Glomerular visceral epithelial cell (primary cell): ENCODE results near the gene SLC25A45.
"Not testable (repeated sequence)": the region's sequence is repeated elsewhere in the genome, so short reads cannot be mapped to it uniquely, and the experiment has no call there.

Experiments used
- DNase-seq: peaks from one replicate; pipeline ENCODE4 v3.0.0-alpha.2; 2016; ENCODE audit errors: extremely low spot score

SLC25A45 gene

DNA sequence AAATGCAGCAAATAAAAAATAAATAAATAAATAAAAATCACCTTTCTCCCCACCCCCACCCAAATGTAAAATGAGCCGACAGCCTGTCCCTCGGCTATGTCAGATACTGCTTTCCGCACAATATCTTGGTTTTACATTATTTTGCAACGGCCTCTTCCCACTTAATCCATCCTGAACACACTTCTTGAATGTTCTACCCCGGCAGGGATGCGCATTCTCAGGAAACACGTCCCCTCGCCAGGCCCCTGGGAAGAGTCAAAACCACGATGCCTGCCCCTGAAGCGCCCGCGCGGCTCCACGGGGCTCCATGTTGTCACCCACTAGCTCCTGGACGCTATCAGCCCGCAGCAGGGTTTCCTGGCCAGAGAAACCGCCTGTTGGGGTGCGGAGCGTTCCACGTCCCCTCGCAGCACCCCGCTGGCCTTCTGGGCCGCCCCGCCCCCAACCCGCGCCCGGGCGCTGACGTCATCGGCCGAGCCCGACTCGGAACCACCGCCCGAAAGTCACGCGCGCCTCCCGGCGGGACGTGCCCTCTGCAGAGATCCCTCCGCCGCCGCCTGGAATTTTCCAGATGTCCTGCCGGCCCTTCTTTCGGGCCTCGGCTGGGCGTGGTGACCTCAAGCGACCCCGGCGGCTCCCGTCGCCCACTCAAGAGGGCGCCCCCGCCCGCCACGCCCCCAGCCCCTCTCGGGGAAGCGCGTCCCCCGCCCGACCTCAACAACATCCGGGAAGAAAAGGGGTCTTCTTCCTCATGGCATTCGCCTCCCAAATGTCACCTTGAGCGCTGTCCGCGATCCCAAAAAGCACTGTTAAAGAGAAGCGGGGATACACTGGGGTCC lies 39.6 kb upstream of the SLC25A45 start:
- DNase-seq: peak; percentile 97

DNA sequence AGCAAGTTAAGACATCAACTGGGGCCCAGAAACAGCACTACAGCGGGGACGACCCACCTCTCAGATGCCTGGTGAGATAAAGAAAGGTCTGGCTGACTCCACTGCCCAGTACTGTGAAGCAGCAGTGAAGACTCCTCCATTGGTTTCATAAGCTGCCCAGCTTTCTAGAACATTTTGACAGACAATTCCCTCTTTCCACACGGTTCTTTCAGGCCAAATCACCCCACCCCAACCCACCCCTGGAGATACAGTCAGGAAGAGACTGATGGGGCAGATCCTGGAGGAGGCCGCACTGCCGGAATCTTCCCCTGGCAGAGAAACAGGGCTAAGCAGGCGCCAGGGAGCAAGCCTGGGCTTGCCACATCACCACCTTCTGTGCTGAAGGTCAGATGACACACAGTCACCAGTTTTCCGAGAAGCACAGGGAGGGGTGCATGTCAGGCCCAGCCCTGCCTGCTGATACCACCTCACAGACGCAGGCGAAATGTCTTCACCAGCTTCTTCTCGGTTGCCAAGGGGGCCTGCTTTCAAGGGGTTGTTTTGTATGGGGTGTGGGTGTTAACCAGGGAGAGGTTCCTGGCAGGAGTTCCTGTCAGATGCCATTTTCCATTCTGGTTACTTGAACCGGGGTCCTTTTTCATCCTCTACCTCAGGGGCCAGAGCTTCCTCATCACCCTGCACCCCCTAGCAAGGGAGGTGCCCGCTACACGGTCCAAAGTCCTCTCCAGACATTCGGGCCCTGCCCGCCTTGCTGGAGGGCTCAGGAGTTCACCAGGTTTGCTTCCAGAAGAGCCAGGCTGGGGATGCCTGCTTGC lies 38.7 kb upstream of the SLC25A45 start:
- DNase-seq: peak; percentile 95

DNA sequence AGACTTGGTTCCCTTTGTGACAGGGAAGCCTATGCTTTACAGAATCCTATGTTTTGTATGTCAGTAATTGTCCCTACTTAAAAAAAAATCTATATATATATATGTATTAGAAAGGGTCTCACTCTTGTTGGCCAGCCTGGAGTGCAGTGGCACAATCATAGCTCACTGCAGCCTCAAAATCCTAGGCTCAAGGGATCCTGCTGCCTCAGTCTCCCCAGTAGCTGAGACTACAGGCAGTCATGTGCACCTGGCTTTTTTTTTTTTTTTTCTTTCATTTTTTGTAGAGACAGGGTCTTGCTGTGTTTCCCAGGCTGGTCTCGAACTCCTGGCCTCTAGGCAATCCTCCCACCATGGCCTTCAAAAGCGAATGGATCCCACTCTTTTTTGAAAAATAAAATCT lies 38.1 kb upstream of the SLC25A45 start:
- DNase-seq: no peak

GRCh38 chr11:65419772-65420481 lies 37.5 kb upstream of the SLC25A45 start:
- peak; percentile 79 for DNase-seq

DNA sequence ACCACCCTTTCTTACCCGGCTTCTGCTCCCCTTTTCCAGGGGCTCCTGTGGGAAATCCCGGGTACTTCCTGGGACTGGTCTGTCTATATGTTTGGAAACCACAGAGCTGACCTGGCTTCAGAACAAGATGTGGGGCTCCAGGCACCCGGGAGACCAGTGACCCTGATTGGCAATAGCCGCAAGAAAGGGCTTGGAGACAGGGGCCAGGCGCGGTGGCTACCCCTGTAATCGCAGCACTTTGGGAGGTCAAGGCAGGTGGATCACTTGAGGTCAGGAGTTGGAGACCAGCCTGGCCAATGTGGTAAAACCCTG lies 37.0 kb upstream of the SLC25A45 start:
- no peak for DNase-seq

GRCh38 chr11:65418681-65419459 lies 36.4 kb upstream of the SLC25A45 start:
- peak; percentile 93 for DNase-seq

DNA sequence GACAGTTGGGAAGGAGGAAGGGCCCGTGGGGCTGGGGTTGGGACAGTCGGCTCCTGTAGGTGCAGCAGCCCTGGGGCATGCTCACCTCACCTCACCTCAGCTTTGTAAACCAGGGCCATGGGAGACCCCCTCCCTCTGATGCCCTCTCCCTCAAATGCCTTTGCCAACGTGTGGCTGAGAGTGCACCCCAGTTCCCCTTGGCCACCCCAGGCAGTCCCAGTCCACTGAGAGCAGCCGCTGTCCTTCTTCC lies 35.9 kb upstream of the SLC25A45 start:
- DNase-seq: no peak

DNA sequence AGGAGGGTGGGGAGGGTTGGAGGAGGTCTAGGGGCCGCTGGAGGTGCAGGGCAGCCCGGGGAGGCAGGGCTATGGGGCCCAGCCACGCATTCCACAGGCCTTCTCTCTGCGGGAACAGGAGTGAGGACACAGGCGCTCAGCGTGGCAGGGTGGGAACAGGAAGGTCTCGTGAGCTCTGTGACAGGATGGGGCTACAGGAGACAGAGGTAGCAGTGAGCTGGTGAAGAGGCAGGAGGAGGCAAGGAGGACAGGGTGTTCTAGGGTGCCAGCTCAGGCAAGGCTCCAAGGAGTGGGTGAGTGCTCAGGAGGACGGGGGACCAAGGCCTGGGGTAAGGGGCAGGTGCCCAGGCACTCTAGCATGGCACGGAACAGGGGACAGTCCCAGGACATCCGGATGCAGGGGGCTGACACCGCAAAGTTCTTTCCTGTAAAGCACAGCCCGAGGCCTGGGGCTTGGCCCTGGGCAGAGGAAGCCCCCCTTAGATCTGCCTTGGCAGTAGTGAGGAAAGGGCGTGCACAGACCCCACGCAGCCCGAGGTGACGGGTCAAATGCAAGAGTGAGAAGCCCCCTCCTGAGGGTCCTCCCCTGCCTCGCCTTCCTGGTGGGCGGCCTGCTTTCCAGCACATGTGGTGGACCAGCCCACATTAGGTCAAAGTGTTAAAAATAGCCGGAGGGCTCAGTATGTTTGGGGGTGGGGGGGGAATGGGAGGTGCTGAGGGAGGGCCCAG lies 35.4 kb upstream of the SLC25A45 start:
- peak; percentile 40 for DNase-seq

- no peak for DNase-seq
These were observed 34.6 kb upstream of the SLC25A45 start for GRCh38 chr11:65416841-65417701.

- DNase-seq: peak; percentile 84
These were observed 33.9 kb upstream of the SLC25A45 start for GRCh38 chr11:65416341-65416824.

DNA sequence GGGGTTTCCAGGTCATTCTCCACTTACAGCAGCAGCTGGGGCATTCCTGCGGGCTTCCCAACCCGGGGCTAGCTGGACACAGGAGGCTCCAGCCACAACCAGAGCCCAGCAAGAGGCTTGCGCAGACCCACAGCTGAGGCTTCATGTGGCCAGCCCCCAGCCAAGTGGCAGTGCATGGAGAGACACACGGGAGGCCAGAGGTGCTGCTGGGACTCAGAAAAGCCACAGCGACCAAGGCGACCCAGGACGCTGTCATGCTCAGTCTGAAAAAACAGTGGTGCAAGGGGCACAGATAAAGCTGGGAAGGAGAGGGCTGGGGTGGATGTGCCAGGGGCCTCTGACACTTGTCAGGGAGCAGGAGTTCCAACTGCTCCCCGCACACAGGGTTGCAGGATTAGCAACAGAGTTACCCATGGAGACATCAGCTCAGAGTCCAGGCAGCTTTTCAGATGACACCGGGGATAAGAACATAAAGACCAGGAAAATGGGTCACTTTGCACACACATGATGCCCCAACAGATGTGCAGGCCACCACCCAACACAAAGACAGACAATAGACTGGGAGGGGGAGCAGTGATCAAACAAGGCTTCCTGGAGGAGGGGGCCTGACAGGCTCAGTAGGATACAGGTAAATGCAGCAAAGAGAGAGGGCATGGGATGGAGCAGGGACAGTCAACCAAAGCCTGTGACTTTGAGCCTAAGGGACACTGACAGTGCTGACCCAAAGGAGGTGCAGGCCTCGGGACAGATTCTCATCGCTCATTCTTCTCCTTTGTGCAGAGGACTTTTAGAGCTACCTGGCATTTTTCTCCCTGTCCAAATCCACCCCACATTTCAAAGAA lies 33.3 kb upstream of the SLC25A45 start:
- no peak for DNase-seq

DNA sequence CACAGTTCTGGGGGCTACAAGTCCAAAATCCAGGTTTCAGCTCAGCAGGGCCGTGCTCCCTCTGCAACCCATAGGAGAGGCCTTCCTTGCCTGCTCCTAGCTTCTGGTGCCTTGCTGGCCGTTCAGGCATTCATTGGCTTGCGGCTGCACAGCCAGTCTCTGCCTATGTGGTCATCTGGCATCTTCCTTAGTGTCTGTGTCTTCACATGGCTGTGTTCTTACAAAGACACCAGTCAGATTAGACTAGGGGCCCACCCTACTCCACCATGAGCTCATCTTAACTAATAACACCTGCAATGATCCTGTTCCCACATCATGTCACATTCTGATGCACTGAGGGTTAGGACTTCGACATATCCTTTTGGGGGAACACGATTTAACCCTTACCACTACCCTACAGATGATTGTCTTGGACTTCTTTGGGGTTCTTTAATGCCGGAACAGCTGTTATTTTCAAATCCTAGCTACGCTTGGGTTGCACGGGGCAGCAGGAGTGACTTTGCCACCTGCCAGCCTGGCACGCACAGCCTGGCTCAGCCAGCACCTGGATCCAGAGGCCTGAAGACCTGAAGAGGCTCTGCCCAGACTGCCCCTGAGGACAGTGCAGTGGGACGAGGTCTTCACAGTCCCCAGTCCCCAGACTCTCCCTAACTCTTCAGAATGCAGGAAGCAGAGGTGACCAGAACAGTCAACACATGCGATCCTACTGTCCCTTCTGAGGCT lies 32.5 kb upstream of the SLC25A45 start:
- DNase-seq: peak; percentile 18

GRCh38 chr11:65413077-65413664 lies 30.7 kb upstream of the SLC25A45 start:
- not testable (repeated sequence) for DNase-seq

DNA sequence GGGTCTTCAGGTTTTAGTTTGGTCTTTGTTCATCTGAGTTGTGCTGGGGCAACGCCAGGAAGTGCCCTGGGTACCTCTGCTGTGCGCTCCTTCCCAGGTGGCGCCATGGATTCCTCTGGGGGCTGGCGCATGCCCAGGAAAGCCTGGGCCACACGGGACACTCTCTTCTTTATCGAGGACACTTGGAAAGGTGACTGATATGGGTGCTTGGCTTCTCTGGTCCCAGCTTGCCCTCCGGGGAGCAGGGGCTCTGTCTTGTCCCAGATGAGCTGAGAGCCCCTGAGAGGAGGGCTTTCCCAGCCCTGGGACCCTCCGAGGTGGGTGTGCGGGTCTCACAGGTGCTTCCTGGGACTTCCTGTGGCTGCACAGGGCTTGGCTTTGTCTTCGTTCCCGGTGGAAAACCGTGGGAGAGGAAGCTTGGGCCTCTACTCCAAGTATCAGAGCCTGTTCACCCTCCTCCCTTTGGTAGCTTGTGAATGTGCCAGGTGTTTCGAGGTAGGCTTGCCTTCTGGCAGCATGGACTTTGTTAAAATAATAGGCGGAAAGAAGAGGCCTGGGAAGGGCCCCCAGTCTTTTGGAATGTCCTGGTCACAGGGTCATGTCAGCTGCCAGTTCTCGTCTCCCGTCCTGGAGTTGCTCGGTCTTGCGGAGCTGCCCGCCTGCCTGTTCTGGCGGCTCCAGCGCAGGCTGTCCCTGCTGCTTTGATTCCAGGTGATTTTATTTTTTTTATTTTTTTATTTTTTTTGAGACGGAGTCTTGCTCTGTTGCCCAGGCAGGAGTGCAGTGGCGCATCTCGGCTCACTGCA lies 30.0 kb upstream of the SLC25A45 start:
- no peak for DNase-seq

- DNase-seq: no peak
These were observed 29.2 kb upstream of the SLC25A45 start for GRCh38 chr11:65411681-65412070.

- DNase-seq: no peak
These were observed 28.7 kb upstream of the SLC25A45 start for GRCh38 chr11:65410936-65411680.
